Raji (cell line): ENCODE results near the gene STK4.

Experiments used
- POLR2A ChIP-seq: IDR thresholded peaks from 2 replicates; pipeline ENCODE4 v1.6.1; 2011; ENCODE audit warnings: low read depth, low read length, control low read depth; ENCODE audit not compliant: insufficient read depth

Gene STK4

DNA sequence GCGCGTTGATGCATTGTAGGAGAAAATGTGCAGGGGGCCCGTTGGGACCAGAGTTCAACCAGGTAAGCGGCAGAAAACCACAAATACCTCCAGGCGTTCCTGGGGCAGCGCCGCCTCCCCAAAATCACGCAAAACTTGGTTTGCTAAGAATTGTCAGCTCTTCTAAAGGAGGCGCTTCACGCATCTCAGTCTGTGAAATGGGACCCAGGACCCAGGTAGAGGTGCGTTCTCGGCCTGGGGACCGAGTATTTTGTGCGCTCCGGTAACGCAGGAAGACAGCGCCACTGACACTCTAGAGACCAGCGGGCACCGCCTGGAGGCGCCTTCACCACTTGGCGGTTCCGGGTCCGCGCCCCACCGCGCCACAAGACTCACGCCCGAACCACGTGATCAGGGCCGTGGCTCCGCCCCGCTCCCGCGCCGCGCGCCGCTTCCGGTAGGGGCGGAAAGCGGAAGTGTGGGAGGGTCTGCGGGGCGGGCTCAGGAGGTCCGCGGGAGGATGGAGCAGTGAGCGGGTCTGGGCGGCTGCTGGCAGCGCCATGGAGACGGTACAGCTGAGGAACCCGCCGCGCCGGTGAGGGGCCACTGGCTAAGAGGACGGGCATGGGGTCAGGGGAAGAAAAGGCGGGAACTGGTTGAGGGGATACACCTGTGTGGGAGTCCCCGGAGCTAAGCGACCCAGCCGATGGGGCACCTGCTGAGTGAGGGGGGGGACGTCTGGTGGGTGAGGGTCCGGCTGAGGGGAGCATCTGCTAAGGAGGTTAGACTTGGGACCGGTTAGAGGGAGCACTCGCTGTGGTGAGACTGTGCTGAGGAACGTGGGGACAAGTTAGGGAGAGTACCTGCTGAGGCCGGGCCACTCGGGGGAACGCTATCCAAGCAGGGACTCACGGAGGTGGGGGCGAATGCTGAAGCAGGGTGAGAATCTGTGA is at the start of gene STK4:
TSS of gene STK4 (plus strand) at position 483 of the 932 bp plus-strand sequence. CDS start at position 540, 57 bp downstream.
- peak; percentile 86 for TF ChIP-seq POLR2A

GRCh38 chr20:44916586-44916985 is 49.7 kb upstream of the STK4 start:
- TF ChIP-seq POLR2A: no peak

DNA sequence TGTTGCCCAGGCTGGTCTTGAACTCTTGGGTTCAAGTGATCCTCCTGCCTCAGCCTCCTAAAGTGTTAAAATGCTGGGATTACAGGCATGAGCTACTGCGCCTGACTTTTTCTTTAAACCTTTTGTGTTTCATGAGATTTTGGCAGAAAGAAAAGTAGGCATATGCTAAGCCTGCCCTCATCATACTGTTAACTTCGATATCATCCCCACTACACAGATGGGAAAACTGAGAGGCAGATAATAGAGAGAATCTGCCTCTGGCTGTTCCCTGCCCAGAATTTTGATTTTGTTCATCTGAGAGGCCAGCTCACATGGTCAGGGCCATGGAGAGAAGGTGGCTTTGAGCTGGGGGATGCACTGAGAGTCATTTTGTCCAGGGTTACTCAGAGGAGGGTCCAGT is 48.9 kb upstream of the STK4 start:
- no peak for TF ChIP-seq POLR2A

GRCh38 chr20:44918342-44918741 is 48.0 kb upstream of the STK4 start:
- TF ChIP-seq POLR2A: no peak

GRCh38 chr20:44918761-44919160 is 47.6 kb upstream of the STK4 start:
- TF ChIP-seq POLR2A: no peak

DNA sequence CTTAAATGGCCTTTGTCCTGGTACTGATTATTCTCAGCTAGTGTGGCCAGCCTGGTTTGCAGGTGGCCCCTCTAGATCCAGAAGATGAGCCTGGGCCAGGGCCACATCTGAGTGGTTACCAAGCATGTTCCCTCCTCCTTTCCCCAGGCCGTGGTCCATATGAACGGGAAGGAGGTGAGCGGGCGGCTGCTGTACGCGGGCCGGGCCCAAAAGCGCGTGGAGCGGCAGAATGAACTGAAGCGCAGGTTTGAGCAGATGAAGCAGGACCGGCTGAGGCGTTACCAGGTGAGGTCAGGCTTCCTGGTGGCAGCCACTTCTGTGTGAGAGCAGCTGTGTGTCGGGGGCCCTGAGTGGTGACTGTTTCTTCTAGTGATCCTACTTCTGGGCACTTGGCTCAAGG is 44.9 kb upstream of the STK4 start:
- no peak for TF ChIP-seq POLR2A

- TF ChIP-seq POLR2A: no peak
Measured at GRCh38 chr20:44924541-44924940, 41.8 kb upstream of the STK4 start.

DNA sequence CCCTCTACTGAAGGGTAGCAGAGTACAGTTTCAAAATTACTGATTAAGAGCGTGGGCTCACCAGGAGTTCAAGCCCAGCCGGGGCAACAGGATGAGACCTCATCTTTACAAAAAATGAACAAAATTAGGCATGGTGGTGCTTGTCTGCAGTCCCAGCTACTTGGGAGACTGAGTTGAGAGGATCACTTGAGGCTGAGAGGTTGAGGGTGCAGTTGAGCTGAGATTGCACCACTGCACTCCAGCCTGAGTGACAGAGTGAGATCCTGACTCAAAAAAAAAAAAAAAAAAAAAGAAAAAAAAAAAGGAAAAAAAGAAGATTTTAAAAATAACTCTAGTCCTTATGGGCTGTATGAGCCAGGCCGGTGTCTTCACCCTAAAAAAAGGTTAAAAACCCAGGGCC is 37.7 kb upstream of the STK4 start:
- no peak for TF ChIP-seq POLR2A

DNA sequence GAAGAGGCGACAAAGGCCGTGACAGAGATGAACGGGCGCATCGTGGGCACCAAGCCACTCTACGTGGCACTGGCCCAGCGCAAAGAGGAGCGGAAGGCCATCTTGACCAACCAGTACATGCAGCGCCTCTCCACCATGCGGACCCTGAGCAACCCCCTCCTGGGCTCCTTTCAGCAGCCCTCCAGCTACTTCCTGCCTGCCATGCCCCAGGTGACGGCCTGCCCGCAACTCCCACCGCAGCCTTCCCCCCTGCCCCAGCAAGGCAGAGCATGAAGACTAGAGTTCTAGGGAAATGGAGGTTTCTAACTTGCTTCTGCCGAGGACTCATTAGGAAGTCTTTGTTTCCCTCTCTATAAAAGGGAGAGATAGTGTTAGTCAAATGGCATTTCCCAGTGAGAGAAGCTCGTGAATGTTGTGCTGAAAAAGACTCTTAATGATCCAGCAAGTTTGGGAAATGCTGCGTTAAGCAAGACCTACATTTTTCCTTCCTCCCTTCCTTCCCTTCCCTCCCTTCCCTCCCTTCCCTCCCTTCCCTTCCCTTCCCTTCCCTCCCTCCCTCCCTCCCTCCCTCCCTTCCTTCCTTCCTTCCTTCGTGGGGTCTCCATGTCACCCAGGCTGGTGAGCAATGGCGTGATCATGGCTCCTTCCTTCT is 35.7 kb upstream of the STK4 start:
- no peak for TF ChIP-seq POLR2A

GRCh38 chr20:44931911-44932310 is 34.4 kb upstream of the STK4 start:
- TF ChIP-seq POLR2A: no peak

GRCh38 chr20:44932916-44933315 is 33.4 kb upstream of the STK4 start:
- no peak for TF ChIP-seq POLR2A

DNA sequence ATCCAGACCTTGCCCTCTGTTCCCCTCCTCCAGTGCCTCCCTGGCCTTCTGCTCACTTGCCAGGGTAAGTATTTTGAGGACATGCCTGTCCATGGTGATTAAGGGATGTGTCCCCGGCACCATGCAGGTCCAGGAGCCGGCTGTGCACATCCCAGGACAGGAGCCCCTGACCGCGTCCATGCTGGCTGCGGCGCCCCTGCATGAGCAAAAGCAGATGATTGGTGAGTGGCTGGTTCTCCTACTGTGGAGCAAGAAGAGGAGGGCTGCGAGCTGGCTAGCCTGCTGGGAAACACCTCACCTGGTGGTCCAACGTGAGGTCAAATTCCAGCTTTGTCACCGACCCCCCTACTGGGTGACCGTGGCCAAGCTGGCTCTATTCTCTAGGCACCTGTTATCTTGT is 29.8 kb upstream of the STK4 start:
- no peak for TF ChIP-seq POLR2A

DNA sequence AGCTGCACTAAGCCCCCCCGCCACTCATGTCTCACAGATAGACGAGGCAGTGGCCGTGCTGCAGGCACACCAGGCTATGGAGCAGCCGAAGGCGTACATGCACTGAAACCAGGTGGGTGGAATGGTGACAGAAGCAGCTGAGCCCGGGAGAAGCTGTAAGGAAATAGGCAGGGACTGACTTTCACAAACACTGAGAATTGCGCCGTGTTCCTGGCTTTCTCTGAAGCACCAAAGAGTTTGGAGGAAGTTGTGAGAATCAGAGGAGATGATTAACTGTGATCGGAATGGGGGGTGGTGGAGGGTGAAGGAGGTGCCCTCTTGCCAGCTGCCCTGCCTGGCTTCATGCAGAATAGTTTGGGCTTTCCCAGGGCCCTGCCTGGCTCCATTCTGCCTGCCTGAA is 27.7 kb upstream of the STK4 start:
- TF ChIP-seq POLR2A: no peak

DNA sequence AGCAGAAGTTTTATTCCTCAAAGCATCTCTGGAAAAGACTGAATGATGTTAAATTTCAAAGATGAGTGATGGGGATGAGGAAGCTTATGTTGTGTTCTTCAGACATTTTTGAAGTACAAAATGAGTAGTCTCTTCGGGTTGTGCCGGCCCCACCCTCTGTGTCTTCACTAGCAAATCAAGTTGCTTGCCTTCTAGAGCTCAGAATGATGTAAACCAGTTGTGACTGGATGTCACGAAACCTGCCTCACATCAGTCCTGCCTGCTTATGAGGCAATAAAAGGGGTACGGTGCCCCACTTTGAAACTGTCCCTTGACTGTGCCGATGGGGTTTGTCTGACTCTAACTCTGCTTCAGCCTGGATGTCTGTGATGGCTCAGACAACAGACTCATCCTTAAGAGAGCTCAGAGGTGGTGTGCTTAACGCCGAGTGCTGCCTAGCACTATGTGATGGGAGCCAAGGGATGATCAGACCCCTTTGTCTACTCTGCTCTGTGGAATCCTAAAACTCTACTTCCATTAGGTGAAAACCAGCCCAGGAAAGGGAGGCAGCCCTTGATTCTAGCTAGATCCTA is 25.1 kb upstream of the STK4 start:
- no peak for TF ChIP-seq POLR2A

- TF ChIP-seq POLR2A: no peak
Measured at GRCh38 chr20:44942264-44942973, 23.9 kb upstream of the STK4 start.
